A673 (cell line): ENCODE results near the gene FBN1.

Experiments used
- EZH2 ChIP-seq: fragments of 200-600 bp; sonication (generic); IDR thresholded peaks from 2 replicates; pipeline ENCODE4 v1.6.1; 2017; ENCODE audit warnings: borderline replicate concordance, low read depth, mild to moderate bottlenecking, mixed read lengths, antibody characterized with exemption, low read length; ENCODE audit not compliant: poor library complexity, severe bottlenecking
- TF ChIP-seq, protein P1 (sequence below): fragments of 300-800, 200-600 bp; sonication (generic); conservative IDR thresholded peaks from 2 replicates; pipeline ENCODE4 v1.5.1; 2017; ENCODE audit warnings: low read depth, mild to moderate bottlenecking, antibody characterized with exemption, low read length, moderate library complexity, mixed read lengths

GRCh38 chr15:48395521-48396011 lies 249.9 kb downstream of the FBN1 start:
- TF ChIP-seq, protein P1, sequence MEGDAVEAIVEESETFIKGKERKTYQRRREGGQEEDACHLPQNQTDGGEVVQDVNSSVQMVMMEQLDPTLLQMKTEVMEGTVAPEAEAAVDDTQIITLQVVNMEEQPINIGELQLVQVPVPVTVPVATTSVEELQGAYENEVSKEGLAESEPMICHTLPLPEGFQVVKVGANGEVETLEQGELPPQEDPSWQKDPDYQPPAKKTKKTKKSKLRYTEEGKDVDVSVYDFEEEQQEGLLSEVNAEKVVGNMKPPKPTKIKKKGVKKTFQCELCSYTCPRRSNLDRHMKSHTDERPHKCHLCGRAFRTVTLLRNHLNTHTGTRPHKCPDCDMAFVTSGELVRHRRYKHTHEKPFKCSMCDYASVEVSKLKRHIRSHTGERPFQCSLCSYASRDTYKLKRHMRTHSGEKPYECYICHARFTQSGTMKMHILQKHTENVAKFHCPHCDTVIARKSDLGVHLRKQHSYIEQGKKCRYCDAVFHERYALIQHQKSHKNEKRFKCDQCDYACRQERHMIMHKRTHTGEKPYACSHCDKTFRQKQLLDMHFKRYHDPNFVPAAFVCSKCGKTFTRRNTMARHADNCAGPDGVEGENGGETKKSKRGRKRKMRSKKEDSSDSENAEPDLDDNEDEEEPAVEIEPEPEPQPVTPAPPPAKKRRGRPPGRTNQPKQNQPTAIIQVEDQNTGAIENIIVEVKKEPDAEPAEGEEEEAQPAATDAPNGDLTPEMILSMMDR, result no peak
- no peak for TF ChIP-seq EZH2
